ENCODE data around the gene ADM.
A peak's percentile ranks its signal among the peaks of the same experiment; 100 is the strongest.
"Not testable (repeated sequence)": the region's sequence is repeated elsewhere in the genome, so short reads cannot be mapped to it uniquely, and the experiment has no call there.

The ADM gene

GRCh38 chr11:10304495-10305261 is at the start of gene ADM:
Gene ADM, plus strand, starts transcription at chr11:10305073. Its CDS starts 628 bp downstream, at chr11:10305701.
- peak; percentile 92 for DNase-seq (ENCODE audit: low spot score)

GRCh38 chr11:10255388-10256125 is 49.3 kb upstream of the ADM start:
- DNase-seq (ENCODE audit: low spot score): no peak

GRCh38 chr11:10257478-10257877 is 47.4 kb upstream of the ADM start:
- DNase-seq (ENCODE audit: low spot score): no peak

GRCh38 chr11:10261821-10262220 is 43.1 kb upstream of the ADM start:
- no peak for DNase-seq (ENCODE audit: low spot score)

GRCh38 chr11:10263929-10264328 is 40.9 kb upstream of the ADM start:
- no peak for DNase-seq (ENCODE audit: low spot score)

- DNase-seq (ENCODE audit: low spot score): not testable (repeated sequence)
Measured at GRCh38 chr11:10264716-10265115, 40.2 kb upstream of the ADM start.

GRCh38 chr11:10265936-10266335 is 38.9 kb upstream of the ADM start:
- no peak for DNase-seq (ENCODE audit: low spot score)

- no peak for DNase-seq (ENCODE audit: low spot score)
Measured at GRCh38 chr11:10267821-10268220, 37.1 kb upstream of the ADM start.

GRCh38 chr11:10268746-10269488 is 36.0 kb upstream of the ADM start:
- no peak for DNase-seq (ENCODE audit: low spot score)

GRCh38 chr11:10272132-10272531 is 32.7 kb upstream of the ADM start:
- no peak for DNase-seq (ENCODE audit: low spot score)

GRCh38 chr11:10273738-10274137 is 31.1 kb upstream of the ADM start:
- no peak for DNase-seq (ENCODE audit: low spot score)

GRCh38 chr11:10274726-10275125 is 30.1 kb upstream of the ADM start:
- no peak for DNase-seq (ENCODE audit: low spot score)

- DNase-seq (ENCODE audit: low spot score): no peak
Measured at GRCh38 chr11:10275714-10276113, 29.2 kb upstream of the ADM start.

- DNase-seq (ENCODE audit: low spot score): no peak
Measured at GRCh38 chr11:10282117-10282516, 22.8 kb upstream of the ADM start.

GRCh38 chr11:10283991-10284390 is 20.9 kb upstream of the ADM start:
- DNase-seq (ENCODE audit: low spot score): no peak

- DNase-seq (ENCODE audit: low spot score): no peak
Measured at GRCh38 chr11:10285148-10285802, 19.6 kb upstream of the ADM start.

- no peak for DNase-seq (ENCODE audit: low spot score)
Measured at GRCh38 chr11:10287140-10287539, 17.7 kb upstream of the ADM start.

GRCh38 chr11:10287766-10288715 is 16.8 kb upstream of the ADM start:
- DNase-seq (ENCODE audit: low spot score): no peak

GRCh38 chr11:10288881-10289764 is 15.8 kb upstream of the ADM start:
- no peak for DNase-seq (ENCODE audit: low spot score)

GRCh38 chr11:10289765-10290380 is 15.0 kb upstream of the ADM start:
- no peak for DNase-seq (ENCODE audit: low spot score)

All from RKO (cell line).